GM21529 (cell line): ENCODE measurements around the gene SLC30A7.
A peak's percentile ranks its signal among the peaks of the same experiment; 100 is the strongest.
"Not testable (repeated sequence)": the region's sequence is repeated elsewhere in the genome, so short reads cannot be mapped to it uniquely, and the experiment has no call there.

Source experiments
- ATAC-seq: cut with Tn5 transposase; IDR thresholded peaks from one replicate; pipeline ENCODE4 v1.9.1; 2021; ENCODE audit not compliant: unreplicated experiment

SLC30A7 gene

DNA sequence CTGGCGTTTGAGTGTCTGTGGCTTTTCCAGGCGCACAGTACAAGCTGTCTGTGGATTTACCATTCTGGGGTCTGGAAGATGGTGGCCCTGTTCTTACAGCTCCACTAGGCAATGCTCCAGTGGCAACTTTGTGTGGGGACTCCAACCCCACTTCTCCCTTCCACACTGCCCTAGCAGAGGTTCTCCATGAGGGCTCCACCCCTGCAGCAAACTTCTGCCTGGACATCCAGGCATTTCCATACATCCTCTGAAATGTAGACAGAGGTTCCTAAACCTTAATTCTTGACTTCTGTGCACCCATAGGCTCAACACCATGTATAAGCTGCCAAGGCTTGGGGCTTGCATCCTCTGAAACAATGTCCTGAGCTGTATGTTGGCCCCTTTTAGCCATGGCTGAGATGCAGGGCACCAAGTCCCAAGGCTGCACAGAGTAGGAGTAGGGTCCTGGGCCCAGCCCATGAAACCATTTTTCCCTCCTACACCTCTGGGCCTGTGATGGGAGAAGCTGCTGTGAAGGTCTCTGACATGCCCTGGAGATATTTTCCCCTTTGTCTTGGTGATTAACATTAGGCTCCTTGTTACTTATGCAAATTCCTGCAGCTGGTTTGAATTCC is 5.9 kb upstream of the SLC30A7 start:
- ATAC-seq, result not testable (repeated sequence)

- ATAC-seq, result no peak
Observed at GRCh38 chr1:100891380-100891779, 4.5 kb upstream of the SLC30A7 start.

DNA sequence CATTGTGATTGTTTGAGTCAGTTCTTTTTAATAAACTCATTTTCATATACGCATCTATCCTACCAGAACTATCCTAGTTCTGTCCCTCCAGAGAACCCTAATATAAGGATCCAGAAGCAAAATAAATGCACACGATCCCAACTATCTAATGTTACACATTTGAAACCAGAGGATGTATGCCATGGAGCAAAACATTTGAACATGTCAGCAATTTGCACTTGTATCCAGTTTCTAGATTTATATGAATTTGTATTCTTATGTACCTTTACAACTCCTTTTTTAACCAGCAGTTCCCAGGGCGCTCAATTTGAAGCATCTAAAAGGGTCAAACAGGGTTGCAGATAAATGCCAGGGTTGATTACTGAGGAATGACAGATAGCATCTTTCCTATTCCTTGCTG is 3.3 kb upstream of the SLC30A7 start:
- no peak for ATAC-seq

- no peak for ATAC-seq
Observed at GRCh38 chr1:100893718-100894117, 2.2 kb upstream of the SLC30A7 start.

GRCh38 chr1:100894603-100895539 is 1.0 kb upstream of the SLC30A7 start, which contains the start of gene EXTL2:
Gene EXTL2 (minus strand): TSS chr1:100894842. CDS start chr1:100888757, 6,085 bp downstream.
- ATAC-seq, result peak; percentile 49

DNA sequence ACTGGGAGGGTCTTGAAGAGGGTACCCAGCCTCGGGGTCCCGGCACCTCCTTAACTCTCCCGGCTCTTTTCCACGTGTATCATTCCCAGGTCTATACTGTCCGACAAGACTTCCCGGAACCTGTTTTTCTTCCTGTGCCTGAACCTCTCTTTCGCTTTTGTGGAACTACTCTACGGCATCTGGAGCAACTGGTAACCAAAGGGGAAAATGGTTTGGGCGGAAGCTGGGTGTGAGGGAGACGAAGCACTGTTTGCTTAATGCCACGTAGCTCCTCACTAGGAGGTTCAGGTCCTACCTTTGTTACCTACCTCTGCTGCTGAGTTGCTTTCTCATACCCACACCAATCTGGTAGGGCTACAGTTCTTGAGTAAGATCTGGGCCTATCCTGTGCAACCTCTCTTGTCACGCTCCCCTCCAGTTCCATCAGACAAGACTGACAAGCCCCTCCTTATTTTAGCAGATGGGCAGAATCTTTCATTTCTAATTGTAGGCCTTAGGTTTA is 642 bp downstream of the SLC30A7 start:
- ATAC-seq, result peak; percentile 38

DNA sequence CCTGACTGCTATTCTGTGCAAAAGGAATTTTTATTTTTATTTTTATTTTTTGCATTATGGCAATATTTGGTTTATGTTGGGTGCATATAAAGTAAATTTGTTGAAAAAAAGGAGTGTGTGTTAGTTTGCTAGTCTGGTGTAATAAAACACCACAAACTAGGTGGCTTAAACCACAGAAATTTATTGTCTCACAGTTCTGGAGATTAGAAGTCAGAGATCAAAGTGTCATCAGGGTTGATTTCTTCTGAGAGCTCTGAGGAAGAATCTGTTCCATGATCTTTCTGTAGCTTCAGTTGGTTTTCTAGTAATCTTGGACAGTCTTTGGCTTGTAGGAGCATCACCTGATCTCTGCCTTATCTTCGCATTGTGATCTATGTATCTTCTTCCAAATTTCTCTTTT is 6.5 kb downstream of the SLC30A7 start:
- no peak for ATAC-seq

GRCh38 chr1:100903777-100904176 is 7.9 kb downstream of the SLC30A7 start:
- no peak for ATAC-seq

- no peak for ATAC-seq
Observed at GRCh38 chr1:100904528-100904927, 8.6 kb downstream of the SLC30A7 start.

DNA sequence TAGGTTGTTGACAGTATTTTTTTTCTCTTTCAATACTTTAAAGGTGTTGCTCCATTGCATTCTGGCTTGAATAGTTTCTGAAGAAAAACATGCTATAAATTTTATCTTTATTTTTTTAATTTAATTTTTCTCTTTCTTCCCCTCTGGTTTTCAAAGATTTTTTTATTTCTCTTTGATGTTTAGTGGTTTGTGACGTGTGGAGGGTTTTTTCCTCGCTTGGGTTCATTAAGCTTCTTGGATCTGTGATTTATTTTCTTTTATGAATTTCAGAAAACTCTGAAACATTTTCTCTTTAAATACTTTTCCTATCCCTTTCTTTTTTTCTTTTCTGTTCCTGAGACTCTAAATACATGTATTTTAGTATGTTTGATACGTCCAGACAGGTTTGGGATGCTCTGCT is 9.3 kb downstream of the SLC30A7 start:
- ATAC-seq, result no peak

- ATAC-seq, result no peak
Observed at GRCh38 chr1:100907887-100908286, 12.0 kb downstream of the SLC30A7 start.

DNA sequence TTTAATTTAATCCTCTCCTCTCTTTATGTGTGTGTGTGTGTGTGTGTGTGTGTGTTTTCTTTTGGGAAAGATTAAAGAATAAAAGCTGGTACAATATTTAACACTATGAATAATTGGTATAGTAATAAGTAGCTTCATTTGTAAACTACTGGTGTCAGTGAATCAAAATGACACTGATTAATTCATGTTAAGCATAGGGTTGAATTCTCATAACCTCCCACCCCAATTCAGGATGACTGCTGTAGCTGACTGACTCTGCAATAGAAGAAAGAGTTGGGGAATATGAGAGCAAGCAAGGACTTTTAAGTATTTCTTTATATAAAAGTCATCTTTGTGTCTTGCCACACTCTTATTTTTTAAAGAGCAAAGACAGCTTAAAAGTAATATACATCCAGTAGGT is 13.1 kb downstream of the SLC30A7 start:
- no peak for ATAC-seq

DNA sequence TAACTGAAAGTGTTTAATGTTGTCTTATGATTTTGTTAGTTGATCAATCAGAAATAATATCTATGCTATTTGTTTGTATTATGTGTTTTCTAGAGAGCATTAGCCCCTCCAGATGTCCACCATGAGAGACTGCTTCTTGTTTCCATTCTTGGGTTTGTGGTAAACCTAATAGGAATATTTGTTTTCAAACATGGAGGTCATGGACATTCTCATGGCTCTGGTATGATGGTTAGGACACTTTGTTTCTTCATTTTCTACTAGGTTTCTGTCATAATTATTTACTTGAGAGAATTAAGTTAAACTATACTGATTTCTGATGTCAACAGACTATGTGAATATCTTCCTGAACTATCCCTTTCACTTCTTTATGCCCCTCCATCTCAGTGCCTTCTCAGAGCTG is 16.1 kb downstream of the SLC30A7 start:
- ATAC-seq, result no peak

GRCh38 chr1:100921110-100921706 is 25.3 kb downstream of the SLC30A7 start:
- ATAC-seq, result no peak

- ATAC-seq, result no peak
Observed at GRCh38 chr1:100924212-100924611, 28.3 kb downstream of the SLC30A7 start.

DNA sequence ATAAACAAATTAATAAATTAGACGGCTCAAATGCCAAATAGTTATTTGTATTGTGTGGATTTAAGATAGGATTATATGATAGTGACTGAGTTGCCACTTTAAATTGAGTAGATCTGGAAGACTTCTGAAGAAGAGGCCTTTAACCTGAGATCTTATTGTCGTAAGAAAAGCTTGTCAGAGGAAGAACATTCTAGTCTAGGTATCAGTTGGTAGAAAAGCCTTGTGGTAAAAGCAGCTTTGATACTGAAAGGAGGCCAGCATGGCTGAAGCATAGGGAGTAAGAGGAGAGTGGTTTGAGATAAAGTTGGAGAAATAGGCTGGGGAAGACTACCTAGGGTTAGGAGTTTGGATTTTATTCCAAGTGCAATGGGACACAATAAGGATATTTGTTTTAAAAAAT is 29.1 kb downstream of the SLC30A7 start:
- ATAC-seq, result no peak

- ATAC-seq, result no peak
Observed at GRCh38 chr1:100926240-100926639, 30.4 kb downstream of the SLC30A7 start.

- peak; percentile 49 for ATAC-seq
Observed at GRCh38 chr1:100927276-100927675, 31.4 kb downstream of the SLC30A7 start.

DNA sequence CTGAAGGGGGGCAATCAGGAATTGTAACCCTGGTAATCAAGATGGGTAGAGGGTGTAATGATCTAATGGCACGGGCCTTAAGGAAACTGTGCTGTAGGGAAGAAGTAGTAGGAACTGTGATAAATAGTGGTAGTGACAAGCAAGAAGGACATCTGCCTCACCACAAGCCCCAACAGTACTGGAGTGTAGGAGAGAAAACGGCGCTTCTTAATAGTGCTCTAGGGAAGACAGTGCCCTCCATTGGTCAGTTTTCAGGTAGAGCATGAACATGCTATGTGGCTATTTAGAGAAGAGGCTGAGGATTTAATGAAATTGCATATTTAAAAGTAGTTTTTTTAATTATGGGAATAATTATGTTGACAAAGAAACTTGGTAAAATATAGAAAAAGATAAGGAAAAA is 32.2 kb downstream of the SLC30A7 start:
- ATAC-seq, result no peak

GRCh38 chr1:100930494-100930893 is 34.6 kb downstream of the SLC30A7 start:
- ATAC-seq, result no peak

DNA sequence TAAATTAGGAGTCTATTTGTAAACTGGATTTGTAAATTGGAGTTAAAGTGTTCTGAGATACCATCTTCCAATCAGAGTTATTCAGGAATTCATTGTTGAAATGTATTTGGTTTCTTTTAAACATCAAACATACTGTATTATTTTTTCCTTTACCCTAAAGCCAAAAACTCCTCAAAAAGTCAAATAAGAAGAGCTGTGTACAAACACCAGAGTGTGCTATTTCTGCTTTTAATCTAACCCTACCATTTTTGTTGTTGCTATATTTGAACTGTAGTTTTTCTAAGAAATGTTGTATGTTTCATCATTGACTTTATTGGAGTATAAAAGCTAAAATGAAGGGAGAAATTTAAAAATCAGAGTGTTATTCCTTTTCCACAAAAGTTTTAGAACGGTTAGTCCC is 35.8 kb downstream of the SLC30A7 start:
- ATAC-seq, result no peak

DNA sequence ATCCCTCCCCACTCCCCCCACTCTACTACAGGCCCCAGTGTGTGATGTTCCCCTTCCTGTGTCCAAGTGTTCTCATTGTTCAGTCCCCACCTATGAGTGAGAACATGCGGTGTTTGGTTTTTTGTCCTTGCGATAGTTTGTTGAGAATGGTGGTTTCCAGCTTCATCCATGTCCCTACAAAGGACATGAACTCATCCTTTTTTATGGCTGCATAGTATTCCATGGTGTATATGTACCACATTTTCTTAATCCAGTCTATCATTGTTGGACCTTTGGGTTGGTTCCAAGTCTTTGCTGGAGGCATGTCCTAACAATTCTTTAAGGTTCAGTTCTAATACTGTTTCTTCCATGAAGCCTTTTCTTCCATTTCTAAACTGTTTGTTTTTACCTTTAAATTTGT is 37.7 kb downstream of the SLC30A7 start:
- ATAC-seq, result not testable (repeated sequence)
